GM12872 (cell line): ENCODE results near the gene TEKT4.

Experiments used
- TF ChIP-seq, protein P1 (sequence below): IDR thresholded peaks from 3 replicates; pipeline ENCODE4 v1.5.1; 2011; ENCODE audit warnings: low read depth, mild to moderate bottlenecking, low read length, moderate library complexity; ENCODE audit not compliant: insufficient read depth

Gene TEKT4, protein sequence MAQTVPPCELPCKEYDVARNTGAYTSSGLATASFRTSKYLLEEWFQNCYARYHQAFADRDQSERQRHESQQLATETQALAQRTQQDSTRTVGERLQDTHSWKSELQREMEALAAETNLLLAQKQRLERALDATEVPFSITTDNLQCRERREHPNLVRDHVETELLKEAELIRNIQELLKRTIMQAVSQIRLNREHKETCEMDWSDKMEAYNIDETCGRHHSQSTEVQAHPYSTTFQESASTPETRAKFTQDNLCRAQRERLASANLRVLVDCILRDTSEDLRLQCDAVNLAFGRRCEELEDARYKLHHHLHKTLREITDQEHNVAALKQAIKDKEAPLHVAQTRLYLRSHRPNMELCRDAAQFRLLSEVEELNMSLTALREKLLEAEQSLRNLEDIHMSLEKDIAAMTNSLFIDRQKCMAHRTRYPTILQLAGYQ

DNA sequence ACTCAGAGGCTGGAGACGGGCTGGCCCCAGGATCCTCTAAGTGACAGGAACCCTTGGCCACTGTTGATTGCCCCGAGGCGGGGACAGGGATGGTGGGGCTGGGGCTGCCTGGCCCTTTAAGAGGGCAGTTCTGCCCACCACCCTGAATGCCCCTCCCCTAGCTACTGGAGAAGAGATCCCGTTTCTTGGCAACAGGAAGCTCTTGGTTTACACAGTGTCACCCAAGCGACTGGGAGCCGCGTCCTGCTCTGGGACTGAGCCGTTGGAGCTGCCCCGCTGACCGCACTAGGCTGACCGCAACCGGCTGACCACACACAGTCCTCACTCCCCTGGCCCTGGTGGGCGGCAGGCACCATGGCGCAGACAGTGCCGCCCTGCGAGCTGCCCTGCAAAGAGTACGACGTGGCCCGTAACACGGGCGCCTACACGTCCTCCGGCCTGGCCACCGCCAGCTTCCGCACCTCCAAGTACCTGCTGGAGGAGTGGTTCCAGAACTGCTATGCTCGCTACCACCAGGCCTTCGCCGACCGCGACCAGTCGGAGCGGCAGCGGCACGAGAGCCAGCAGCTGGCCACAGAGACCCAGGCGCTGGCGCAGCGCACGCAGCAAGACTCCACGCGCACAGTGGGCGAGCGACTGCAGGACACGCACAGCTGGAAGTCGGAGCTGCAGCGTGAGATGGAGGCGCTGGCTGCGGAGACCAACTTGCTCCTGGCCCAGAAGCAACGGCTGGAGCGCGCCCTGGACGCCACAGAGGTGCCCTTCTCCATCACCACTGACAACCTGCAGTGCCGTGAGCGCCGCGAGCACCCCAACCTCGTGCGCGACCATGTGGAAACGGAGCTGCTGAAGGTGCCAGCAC lies at the start of gene TEKT4:
TEKT4 (plus strand) TSS at position 205 of the 862 bp plus-strand sequence; CDS start at position 355, 150 bp downstream.
- TF ChIP-seq, protein P1, sequence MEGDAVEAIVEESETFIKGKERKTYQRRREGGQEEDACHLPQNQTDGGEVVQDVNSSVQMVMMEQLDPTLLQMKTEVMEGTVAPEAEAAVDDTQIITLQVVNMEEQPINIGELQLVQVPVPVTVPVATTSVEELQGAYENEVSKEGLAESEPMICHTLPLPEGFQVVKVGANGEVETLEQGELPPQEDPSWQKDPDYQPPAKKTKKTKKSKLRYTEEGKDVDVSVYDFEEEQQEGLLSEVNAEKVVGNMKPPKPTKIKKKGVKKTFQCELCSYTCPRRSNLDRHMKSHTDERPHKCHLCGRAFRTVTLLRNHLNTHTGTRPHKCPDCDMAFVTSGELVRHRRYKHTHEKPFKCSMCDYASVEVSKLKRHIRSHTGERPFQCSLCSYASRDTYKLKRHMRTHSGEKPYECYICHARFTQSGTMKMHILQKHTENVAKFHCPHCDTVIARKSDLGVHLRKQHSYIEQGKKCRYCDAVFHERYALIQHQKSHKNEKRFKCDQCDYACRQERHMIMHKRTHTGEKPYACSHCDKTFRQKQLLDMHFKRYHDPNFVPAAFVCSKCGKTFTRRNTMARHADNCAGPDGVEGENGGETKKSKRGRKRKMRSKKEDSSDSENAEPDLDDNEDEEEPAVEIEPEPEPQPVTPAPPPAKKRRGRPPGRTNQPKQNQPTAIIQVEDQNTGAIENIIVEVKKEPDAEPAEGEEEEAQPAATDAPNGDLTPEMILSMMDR = no peak

DNA sequence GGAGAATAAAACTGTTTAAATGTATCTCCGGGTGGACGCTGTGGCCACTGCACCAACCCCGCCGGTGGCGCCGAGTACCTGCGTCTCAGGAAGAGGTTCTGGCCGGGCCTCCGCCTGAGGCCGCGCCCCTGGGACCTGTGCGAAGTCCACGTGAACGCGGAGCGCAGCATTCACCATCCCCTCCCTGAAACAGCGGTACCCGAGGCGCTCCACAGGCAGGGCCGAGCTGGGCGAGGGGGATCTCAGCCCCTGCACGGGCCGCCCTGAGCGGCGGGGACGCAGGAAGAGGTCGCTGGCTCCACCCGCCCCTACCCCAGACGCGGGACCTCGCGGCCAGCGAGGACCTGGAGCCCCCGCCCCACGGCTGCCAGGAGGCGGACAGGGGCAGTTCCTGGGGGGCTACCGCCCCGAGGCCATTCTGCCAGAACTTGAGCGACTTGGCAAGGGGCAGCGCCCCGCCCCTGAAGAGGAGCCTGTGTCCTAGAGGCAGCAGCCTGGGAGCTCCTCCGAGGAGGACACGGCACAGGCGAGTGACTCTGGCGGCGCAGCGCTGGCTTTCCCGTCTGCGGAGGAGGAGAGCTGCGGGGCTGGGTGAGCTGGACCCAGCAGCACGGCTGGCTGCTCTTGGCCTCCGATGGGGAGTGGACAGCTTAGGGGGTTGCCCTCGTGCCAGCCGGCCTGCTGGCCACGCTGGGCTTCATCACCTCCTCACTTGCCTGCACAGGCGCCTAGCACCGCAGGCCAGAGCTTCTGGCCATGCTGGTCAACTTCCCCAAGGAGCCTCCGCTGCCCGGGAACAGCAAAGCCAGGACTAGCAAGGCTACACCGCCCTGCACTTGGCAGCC lies 9.7 kb upstream of the TEKT4 start:
- TF ChIP-seq, protein P1 = no peak

DNA sequence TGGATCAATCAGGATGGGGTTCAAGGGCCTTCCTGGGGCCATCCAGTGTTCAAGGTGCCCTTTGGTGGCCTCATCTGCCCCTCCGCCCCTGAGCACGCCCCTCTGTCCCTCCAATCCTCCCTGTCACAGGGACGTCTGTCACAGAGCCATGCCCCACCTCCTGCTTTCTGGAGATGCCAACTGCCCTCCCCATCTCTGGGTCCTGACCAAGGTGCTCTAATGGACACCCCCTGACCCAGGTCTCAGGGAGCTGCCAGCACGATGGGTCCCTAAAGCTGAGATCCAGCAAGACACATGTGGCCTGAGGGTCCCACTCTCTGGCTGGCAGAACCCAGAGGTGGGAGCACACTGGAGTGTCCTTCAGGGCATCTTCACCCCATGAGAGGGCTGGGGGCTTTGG lies 2.1 kb upstream of the TEKT4 start:
- TF ChIP-seq, protein P1 = no peak

DNA sequence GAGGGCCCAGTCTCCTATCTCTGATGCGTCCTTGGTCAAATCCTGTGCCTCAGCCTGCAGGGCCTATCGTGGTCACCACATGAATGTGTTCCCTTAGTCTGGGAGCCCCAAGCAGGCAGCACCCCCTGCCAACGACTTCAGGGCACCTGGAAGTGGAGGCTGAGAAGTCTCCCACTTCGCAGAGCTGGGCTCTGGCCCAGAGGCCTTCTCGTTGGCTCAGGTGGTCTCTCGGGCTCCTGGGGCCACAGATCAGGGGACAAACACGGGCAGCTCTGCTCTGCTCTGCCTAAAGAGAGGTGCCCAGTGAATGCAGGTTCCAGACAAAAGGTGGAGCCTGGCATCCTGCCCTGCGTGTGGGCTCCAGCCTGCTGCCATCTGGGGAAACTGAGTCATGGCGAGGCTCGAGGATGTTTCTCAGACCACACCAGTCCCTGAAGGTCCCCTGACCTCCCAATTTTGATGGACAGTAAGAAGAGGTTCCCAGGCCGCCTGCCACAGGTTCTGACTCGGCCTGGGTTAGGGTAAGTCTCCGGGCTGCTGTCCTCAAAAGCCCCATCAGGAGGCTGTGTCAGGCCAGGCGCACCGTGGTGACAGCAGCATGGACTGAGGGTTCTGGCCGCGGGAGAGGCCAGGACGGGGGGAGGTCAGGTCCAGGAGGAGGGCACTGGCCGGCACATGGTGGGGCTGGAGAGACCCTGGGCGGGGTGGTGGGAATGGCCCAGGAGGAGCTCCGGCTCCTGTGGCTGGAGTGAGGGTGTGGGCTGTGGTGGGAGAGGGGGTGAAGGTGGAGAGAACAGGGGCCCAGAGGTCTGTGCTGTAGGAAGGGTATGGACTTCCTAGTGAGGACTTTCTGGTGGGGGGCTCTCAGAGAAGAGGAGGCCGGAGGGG lies 1.4 kb upstream of the TEKT4 start:
- TF ChIP-seq, protein P1 = no peak

DNA sequence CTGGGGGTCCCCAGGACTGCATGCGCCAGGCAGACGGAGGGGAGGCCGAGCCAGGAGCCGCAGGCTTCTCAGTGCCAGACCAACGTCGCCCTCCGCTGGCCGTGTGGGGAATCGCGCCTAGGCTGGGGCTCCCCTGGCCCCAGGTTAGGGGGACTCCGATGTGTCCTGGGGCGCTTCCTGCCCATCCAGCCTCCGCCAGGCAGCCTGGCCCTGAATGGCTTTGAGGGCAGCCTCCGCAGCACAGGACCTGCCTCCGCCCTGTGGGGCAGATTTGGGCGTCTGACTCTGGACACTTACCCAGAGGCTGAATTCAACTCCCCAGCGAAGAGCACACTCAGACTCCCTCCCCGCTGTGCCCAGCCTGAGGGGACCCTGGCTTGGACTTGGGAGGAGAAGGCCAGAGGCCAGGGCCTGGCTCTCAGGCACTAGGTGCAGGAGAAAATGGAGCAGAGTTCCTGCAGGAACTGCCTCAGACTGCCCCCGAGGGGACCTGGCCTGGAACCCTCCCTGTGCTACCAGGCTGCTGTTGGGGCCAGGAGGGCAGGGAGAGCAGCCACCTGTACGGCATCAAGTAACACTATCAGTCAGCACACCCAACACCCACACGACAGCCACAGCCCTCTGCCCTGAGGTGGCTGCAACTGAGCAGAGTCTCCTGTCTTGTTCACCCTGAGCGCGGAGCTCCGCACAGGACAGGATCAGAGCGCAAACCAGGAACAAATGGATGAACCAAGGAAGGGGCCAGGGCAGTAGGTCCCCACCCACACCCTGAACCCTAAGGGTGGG lies 597 bp upstream of the TEKT4 start:
- TF ChIP-seq, protein P1 = peak; percentile 77

DNA sequence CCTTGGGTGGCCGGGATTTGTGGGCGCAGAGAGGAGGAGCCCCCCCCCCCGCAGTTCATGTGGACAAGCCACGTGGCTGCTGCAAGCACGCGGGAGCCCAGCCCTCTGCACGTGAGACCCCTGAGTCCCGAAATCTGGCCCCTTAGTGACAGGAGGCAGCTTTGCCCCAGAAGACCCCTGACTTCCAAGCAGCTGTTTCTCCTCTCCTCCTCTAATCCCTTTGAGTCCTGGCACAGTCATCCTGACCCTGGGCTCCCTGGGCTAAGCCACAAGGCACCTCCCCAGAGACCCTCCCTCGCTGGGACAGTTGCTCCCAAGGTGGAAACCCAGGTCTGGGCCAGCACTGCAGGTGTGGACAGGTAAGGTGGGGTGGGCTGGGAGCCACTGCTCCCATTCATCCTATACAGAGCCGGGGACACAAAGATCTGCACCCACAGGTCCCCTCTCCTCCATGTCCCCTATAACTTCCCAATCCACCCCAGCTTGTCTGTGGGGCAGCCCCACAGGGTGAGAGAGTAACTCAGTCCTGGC lies 923 bp downstream of the TEKT4 start:
- TF ChIP-seq, protein P1 = no peak
